ENCODE results near the gene SEC14L3.

SEC14L3 gene

DNA sequence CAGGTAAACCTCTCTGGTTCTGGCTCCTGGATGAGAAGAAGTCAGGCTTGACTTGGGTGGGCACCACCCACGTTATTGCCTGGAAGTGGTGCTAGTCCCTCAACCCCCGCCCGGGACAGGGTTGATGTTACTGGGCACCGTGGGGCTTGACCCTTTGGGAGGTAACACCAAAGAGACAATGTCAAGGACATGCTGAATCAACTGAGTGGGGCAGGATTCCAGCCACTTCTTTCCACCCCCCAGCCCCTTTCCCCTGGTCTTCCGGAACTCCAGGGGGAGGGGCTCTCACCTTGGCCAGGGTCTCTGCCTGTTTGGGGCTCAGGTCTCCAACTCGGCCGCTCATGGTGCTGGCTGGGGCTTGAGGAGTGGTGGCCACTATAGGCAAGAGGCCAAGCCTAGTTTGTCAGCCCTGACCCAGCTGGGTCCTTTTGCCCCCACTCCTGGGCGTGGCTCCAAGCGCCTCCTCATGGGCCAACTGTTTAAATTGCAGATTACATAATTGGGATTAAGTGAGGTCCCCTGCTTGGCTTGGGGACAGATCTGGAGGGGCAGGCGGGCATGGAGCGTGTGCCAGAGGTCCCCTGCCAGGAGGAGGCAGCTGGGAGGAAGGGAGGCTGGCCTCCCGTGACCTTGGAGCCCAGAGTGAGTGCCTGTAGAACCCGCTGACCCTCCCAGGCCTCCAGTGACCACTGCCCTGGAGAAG, at the start of gene SEC14L3:
Gene SEC14L3 (minus strand): TSS at position 402 of the 703 bp plus-strand sequence. CDS start 59 bp downstream, at position 343.
- no peak for DNase-seq (ENCODE audit: low spot score)

GRCh38 chr22:30519842-30520425, 48.1 kb upstream of the SEC14L3 start:
- no peak for DNase-seq (ENCODE audit: low spot score)

DNA sequence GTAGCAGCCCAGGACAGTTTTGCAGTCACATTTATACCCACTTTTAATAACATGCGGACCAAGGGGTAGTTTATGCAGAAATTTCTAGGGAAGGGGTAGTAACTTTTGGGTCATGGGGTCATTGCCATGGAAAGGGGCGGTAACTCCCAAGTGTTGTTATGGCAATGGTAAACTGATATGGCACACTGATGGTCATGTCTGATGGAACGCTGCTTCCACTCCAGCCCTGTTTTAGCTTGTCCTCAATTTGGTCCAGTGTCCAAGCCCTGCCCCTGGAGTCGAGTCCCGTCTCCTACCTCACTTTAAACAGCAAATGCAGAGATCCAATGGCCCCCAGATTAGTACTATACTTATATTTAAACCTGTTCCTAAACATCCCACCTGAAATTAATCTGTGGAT, 44.9 kb upstream of the SEC14L3 start:
- no peak for DNase-seq (ENCODE audit: low spot score)

GRCh38 chr22:30516273-30516672, 44.5 kb upstream of the SEC14L3 start:
- DNase-seq (ENCODE audit: low spot score), result no peak

- no peak for DNase-seq (ENCODE audit: low spot score)
Observed at GRCh38 chr22:30514252-30514651, 42.4 kb upstream of the SEC14L3 start.

GRCh38 chr22:30513462-30513861, 41.6 kb upstream of the SEC14L3 start:
- no peak for DNase-seq (ENCODE audit: low spot score)

GRCh38 chr22:30511911-30512310, 40.1 kb upstream of the SEC14L3 start:
- no peak for DNase-seq (ENCODE audit: low spot score)

DNA sequence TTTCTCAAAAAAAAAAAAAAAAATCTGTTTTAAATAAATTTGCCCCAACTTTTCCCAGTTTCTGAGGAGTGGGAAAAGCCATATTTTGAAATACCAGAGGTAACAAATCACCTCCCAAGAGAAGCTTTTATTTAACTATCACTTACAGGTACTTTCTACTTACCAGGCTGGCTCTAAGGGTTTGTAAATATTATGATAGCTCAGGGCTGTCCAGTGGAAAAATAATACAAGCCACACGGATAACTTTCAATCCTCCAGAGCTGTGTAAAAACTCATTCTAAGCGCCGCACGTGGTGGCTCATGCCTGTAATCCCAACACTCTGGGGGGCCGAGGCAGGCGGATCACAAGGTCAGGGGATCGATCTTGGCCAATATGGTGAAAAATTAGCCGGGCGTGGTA, 39.3 kb upstream of the SEC14L3 start:
- DNase-seq (ENCODE audit: low spot score), result no peak

GRCh38 chr22:30508216-30508615, 36.4 kb upstream of the SEC14L3 start:
- DNase-seq (ENCODE audit: low spot score), result no peak

GRCh38 chr22:30507670-30508069, 35.9 kb upstream of the SEC14L3 start:
- no peak for DNase-seq (ENCODE audit: low spot score)

DNA sequence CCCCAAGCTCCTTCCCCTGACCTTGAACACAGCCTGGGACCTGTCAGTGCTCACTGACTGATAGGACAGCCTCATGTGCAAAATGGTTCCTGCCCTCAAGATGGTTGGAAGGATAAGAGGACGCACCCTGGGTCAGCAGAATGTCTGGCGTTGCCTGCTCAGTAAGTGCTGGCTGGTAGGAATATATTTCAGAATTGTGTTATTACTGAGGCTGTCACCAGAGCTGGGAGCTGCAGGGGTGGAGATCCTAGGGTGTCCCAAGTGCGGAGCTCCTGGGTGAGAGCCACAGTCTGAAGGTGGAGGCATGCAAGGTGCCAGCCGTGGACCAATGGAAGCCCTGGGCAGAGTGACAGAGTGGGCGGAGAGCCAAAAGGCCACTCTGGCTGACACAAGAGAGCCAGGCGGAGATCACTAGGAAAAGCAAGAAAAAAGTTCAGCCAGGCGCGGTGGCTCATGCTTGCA, 34.7 kb upstream of the SEC14L3 start:
- no peak for DNase-seq (ENCODE audit: low spot score)

DNA sequence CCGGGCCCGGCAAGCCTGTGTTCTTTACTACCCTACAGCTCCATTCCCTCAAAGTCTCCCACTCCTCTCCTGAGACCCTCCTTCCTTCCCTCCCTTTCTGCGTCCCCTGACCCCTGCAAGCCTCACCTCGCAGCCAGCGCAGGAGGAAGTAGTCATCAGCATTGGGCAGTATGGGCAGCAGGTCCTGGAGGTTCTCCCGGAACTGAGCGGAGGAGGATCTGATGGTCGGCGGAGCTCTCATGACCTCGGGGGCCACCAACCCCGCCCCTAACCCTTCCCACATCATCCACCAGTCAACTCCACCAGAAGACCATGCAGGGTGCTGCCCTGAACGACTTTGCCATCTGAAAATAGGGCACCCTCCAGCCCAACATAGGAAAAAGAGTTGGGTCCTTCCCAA, 31.7 kb upstream of the SEC14L3 start:
- DNase-seq (ENCODE audit: low spot score), result no peak

- no peak for DNase-seq (ENCODE audit: low spot score)
Observed at GRCh38 chr22:30502911-30503310, 31.1 kb upstream of the SEC14L3 start.

DNA sequence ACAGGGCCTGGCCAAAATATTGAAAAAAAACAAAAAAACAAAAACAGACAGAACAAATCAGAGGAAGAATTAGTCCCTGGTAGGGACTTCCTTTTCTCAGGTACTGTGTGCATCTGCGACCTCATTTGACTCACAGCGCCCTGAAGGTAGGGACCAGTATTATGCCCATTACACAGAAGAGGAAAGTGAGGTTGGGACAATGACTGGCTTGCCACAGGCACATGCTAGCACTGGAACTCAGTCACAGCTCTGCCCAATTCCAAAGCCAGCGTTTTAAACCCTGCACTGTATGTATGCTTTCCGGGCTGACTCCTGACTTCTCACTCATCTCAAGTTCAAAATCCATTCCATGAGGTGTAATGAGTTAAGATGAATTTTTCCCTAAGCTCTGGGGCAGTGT, 30.3 kb upstream of the SEC14L3 start:
- no peak for DNase-seq (ENCODE audit: low spot score)

DNA sequence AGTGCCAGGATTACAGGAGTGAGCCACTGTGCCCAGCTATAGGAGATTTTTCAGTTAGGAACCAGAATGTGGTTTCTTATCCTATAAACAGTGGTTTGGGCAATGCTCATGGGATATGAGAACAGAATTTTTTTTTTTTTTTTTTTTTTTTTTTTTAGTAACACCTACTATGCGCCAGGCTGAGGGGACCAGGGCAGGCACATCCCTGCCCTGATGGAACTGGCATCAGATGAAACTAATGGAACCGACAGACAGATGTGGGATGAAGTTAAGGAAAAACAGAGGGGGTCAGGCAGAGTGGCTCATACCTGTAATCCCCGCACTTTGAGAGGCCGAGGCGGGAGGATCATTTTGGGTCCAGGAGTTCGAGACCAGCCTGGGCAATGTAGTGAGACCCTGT, 28.8 kb upstream of the SEC14L3 start:
- DNase-seq (ENCODE audit: low spot score), result no peak

DNA sequence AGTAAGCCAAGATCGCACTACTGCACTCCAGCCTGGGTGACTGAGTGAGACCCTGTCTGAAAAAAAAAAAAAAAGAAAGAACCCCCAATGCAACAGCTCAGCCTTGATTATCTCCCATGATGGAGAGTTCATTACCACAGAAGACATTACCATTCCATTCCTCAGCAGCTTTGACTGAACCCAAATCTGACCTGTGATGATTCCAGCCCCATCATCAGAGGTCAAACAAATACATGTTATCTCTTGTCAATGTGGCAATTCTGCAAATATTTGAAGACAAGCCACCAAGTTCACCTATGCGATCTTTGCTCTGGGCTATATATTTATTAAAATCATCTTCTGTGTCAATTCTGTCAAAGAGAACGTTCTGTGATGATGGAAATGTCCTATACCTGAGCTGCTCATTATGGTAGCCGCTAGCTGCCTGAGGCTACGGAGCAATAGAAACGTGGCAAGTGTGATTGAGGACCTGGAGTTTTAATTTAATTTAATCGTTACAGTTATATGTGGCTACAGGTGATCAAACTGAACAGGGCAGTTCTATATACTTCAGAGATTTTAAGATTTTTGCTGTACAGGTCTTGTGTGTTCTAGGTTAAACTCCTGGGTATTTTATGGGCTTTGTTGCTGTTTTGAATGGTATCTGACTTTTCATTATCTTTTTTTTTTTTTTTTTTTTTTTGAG, 25.8 kb upstream of the SEC14L3 start:
- no peak for DNase-seq (ENCODE audit: low spot score)

DNA sequence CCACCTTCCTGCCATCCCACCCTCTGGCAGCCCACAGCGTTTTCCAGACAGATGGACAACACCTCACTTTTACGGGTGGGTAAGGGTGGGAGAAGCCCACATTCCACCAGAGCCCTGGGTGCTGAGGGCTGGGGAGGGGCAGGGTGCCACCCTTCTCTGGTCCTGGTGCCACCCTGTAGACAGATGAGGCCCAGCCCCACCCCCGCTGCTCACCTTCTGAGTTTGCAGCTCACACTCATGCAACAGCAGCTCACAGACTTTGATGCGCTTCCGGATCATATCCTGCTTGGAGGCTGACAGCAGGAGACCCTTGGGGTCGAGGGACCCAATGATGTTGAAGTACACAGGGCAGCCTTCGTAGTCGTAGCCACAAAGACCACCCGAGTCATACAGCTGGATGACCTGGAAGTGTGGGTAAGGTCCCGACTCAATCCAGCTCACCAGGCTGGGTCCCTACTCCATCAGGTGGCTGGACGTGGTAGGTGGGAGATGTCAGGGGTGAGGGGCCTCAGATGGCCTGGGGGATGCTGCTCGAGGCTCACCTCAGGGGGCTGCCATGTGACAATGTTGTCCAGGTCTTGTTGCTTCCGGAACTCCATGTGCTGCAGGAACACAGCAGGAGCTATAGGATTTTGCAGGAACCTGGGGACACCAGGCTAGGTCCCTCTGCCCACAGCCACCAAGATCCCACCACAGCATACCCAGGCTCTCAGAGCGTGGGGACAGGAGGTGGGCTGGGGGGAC, 23.4 kb upstream of the SEC14L3 start:
- DNase-seq (ENCODE audit: low spot score), result no peak

GRCh38 chr22:30492144-30492543, 20.3 kb upstream of the SEC14L3 start:
- no peak for DNase-seq (ENCODE audit: low spot score)

DNA sequence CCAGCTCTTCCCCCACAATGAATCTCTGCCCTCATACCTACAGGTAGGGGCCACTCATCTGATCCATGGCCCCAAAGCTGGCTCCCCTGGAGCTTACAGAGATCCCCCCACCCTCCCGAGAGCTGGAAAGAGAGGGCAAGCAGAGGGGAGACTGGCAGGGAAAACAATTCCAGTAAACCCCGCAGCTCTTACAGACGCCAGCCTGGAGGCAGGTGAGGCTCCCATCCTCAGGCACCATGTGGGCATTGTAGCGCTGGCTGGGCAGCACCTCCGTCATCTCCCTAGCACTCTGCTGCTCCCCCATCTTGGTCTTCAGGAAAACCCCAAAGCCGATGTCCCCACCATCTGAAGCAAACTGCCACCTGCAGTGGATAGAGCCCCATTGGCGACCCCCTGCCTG, 19.6 kb upstream of the SEC14L3 start:
- DNase-seq (ENCODE audit: low spot score), result no peak

GRCh38 chr22:30490399-30490798, 18.6 kb upstream of the SEC14L3 start:
- DNase-seq (ENCODE audit: low spot score), result no peak

DNA sequence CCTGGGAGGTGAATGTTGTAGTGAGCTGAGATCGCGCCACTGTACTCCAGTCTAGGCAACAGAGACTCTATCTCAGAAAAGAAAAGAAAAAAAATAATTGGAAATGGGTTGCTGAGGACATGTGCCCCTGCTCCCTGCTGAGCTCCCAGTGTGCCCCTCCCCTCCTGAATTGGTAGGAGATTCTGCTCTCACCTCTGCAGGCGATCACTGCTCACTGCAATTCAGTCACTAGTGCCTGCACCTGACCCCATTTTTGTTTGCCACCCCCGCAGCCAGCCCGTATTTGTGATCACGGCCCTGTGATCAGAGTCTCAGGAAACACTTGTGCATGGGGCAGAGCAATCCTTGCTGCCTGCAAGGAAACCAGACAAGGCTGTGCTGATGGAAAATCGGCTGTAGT, 16.3 kb upstream of the SEC14L3 start:
- DNase-seq (ENCODE audit: low spot score), result no peak

GRCh38 chr22:30486661-30487115, 14.9 kb upstream of the SEC14L3 start:
- no peak for DNase-seq (ENCODE audit: low spot score)

DNA sequence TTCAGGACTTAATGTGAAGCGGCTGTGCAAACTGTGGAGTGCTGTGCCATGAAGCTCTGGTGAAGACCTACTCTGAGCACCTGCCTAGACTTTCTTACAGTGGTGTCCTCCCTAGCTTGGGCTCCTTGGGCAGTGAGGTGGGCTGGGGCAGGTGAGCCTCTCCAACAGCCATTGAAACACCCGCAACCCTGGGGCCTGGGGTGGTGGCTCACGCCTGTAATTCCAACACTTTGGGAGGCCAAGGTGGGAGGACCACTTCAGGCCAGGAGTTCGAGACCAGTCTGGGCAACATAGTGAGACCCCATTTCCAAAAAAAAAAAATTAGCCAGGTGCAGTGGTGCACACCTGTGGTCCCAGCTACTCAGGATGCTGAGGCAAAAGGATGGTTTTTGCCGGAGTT, 14.3 kb upstream of the SEC14L3 start:
- no peak for DNase-seq (ENCODE audit: low spot score)
